HG03520 (cell line): Measurements from ENCODE around the gene KCNAB3.

ENCODE experiments used
- ATAC-seq: cut with Tn5 transposase; IDR thresholded peaks from one replicate; pipeline ENCODE4 v1.9.1; 2021; ENCODE audit warnings: mild to moderate bottlenecking, moderate library complexity; ENCODE audit not compliant: unreplicated experiment

KCNAB3 gene

GRCh38 chr17:7903154-7904103 lies 26.2 kb downstream of the KCNAB3 start:
- no peak for ATAC-seq

GRCh38 chr17:7897773-7898172 lies 31.9 kb downstream of the KCNAB3 start:
- ATAC-seq: no peak

GRCh38 chr17:7897090-7897489 lies 32.6 kb downstream of the KCNAB3 start:
- no peak for ATAC-seq

- ATAC-seq: no peak
Observed at GRCh38 chr17:7894866-7895265, 34.8 kb downstream of the KCNAB3 start.

DNA sequence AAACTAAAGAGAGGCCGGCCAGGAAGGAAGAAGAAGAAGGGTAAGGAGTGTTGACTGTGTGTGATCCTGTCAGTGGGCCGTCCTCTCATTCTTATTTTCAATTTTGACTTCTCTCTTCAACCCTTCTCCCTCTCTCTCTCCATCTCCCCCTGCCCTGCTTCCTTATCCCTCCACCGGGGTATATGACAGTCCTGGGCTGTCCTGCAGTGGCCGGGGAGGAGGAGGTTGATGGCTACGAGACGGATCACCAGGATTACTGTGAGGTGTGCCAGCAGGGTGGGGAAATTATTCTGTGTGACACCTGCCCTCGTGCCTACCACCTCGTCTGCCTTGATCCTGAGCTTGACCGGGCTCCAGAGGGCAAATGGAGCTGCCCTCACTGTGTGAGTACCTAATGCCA lies 35.4 kb downstream of the KCNAB3 start:
- ATAC-seq: no peak

DNA sequence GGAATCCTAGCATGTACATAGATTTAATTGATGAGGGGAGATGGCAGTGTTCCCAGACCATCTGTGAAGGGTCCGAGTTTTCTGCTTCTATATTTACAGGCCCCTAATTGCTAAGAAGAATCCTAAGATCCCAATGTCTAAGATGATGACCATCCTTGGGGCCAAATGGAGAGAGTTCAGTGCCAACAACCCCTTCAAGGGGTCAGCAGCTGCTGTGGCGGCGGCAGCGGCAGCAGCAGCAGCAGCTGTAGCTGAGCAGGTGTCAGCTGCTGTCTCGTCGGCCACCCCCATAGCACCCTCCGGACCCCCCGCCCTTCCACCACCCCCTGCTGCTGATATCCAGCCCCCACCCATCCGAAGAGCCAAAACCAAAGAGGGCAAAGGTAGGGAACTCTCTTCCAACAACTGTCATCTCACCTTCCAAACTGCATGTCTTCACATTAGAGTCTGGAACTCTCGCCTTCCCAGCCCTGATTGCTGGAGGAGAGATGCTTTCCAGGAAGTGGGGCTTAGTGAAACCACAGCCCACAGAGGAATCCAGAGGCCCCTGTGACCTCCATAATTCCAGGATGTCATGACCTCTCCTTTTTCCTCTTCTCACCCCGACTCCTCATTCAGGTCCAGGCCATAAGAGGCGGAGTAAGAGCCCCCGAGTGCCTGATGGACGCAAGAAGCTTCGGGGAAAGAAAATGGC lies 36.3 kb downstream of the KCNAB3 start:
- no peak for ATAC-seq

DNA sequence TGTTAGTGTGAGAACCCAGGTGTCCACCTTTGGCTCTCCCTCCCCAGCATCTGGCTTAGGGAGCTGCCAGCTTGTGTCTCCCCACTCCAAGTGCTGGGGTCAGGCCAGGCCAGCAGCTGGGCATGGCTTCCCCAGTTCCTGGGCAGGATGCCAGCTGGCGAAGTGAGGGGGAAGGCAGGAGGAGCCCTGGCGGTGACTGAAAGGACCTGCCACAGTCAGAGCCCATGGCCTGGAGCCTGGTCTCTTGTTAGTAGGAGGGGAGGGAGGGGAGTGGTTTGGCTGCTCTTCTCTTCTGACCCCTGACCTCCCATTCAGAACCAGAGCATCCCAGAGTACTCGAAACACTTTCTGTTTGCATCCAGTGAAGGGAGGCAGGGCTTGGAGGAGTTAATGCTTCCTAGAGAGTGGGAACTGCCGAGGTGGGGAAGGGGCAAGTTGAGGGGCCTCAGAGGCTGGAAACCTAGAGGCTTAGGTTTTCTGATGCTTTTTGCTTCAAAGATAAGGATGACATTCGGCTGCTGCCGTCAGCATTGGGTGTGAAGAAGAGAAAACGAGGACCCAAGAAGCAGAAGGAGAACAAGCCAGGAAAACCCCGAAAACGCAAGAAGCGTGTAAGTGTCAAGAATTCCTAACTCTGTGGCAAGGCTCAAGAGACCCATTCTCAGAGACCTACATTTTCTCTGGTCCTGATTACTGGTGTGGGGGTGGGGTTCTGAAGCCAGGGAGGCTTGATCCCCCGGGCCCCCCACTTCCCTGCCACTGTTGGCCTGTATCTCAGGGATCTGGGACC lies 40.3 kb downstream of the KCNAB3 start:
- no peak for ATAC-seq

DNA sequence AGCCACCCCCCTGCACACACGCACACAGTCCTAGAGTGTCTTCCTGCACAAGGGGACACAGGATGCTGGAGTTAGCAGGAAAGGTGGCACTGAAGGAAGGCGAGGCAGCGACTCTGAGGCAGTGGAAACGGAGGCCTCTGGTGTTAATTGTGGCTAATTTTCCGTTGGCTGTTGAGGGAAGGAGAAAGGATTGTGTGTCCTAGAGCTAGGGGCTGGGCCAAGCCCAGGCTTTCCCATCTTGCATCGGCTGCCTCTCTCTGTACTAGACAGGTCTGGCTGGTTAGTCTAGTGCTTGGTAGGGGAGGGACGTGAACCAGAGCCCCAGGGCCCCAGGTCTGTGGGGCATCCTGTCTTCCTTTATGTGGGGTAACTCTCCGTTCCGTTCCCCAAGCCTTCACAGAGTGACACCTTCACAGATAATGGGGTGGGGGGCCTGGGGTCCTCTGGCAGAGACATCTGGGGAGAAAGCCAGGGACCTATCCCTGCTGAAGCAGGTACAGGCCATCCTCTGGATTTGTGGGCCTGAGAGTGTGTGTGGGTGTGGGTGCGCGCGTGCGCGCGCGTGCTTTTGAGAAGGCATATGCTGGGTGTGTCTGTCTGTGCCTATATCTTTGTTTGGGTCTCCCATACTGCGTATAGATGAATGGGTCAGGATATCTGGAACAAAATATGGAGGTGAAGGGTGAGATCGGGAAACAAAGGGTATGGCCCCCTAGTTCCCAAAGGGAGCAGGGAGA lies 41.3 kb downstream of the KCNAB3 start, which contains the start of gene CHD3:
Gene CHD3, plus strand, starts transcription at position 606 of the 737 bp plus-strand sequence. CDS start 212 bp downstream, outside the sequence.
- ATAC-seq: no peak

GRCh38 chr17:7887482-7888183 lies 42.0 kb downstream of the KCNAB3 start:
- ATAC-seq: no peak

- no peak for ATAC-seq
Observed at GRCh38 chr17:7887038-7887481, 42.6 kb downstream of the KCNAB3 start.

- no peak for ATAC-seq
Observed at GRCh38 chr17:7886227-7887037, 43.2 kb downstream of the KCNAB3 start.

DNA sequence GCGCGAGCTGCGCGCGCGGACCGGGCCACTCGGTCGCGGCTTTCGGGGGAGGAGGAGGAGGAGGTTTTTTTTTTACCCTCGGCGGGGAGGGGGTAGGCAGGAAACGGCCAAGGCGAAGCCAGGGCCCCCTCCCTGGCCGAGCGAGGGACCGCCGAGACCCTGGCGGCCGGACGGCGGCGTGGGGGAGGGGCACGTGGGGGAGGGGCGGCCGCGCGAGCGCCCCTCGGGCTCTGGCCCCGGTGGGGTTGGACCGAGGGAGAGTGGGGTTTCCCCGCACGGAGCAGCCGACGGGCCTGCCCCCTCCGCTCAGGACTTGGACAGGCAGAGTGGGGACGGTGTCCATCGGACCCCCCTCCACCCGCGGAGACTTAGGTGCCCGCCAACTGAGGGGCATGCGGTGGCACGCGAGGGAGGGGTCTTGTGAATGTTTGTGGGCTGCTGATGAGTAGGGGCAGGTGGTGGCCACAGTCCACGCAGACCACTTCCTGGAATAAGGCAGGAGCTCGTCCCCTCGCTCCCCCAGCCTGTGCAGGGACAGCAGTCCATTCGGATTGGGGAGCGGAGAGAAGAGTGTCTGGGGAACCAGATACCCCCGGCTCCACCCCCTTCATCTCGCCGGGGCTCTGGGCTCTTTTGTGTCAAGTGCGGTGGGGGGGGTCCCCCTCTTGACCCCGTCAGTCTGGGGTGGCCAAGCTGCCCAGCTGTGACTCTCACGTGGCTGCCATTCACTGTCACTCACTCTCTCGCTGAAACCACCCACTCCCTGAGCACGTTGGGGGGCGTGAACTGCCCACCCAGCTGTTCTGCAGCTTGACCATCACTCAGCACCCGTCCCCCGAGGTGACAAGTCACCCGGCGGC lies 44.1 kb downstream of the KCNAB3 start:
- ATAC-seq: no peak

GRCh38 chr17:7884581-7885366 lies 44.9 kb downstream of the KCNAB3 start:
- ATAC-seq: no peak

DNA sequence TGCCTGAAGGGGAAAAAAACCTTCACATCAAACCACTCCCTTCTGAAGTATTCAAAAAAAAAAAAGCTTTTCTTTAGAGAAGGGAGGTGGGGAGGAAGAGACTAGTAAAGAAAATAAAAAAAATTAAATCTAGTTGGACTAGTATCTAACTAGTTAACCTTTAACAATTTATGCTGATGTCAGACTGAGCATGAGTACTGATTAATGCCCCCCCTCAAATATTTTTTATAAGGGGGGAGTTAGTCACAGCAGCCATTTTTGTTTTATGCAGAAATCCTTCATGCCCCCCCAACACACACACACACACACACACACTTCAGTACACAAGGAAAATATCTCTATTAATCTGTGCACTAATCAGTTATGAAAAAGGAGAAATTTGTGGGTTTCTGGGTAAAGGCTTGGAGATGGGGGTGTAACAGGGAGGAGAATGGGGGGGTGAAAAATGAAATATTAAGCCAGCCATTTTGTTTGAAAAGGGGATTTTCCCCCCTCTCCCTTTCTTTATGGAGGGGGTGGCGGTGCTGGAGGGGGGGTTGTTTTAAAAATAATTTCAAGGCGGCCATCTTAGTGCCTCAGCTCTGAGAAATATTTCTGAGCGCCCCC lies 45.8 kb downstream of the KCNAB3 start:
- ATAC-seq: no peak

DNA sequence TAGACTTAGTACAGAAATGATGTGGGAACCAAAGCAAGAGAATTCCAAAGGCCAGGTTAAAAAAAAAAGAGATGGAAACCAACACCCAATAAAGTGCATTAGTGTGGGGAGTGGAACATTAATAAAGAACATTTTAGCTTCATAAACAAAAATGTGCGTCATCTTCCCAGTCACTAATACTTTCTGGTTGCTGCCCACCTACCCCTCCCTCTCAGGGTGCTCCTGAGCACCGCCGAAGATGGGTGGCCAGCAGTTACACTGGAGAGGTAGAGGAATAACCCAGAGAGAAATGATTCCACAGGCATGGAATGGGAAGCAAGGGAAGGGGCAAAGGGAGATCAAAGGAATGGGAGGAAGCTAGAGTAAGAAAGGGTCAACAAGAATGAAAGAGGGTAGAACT lies 47.0 kb downstream of the KCNAB3 start:
- no peak for ATAC-seq

DNA sequence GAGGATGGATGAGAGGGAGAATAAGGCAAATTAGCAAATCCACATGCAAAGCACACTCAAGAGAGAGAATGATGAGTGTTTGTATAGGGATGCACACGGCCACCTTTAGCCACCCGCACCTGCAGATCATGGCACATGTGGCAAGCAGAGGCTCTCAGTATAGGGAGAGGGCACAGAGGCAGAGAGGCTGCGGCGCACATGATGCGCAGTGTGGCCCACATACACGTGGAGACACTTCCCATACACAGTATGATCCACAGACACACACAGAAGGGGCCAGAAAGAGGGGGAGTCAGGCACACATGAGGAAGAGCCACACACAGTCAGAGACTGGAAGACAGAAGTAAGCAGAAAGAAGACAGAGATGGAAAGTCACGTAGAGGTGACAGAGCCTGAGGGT lies 47.6 kb downstream of the KCNAB3 start:
- ATAC-seq: no peak
